Measurements from ENCODE around the gene UAP1L1. TPM values are rescaled to one million over a fixed set of nuclear protein-coding genes. Genes with fewer than 3 reads are reported as not detected.

The UAP1L1 gene
- polyA plus RNA-seq, 1 donor (not counting 4 experiments of a cell fraction or from before 2014, with no cell fraction given), result 2.7 TPM

GRCh38 chr9:137035937-137036336, 41.4 kb upstream of the UAP1L1 start:
- DNase-seq (ENCODE audit: low read depth, low spot score) (no peak), FAIRE-seq (no peak)
- Histone ChIP-seq H3K4me2 (ENCODE audit: control insufficient read depth, extremely low read depth, insufficient read depth, low read depth, low read length) (no peak overlapping the region), H3K9me1 (ENCODE audit: control insufficient read depth, extremely low read depth, insufficient read depth, low read length) (no peaks in the 10 kb centered on the region), H2AFZ (ENCODE audit: control insufficient read depth, low read length) (no peak overlapping the region), H3K4me1 (ENCODE audit: control insufficient read depth, extremely low read depth, insufficient read depth, low read length) (peaks cover 3% of the 10 kb centered on the region), H3K36me3 (ENCODE audit: control insufficient read depth in 2 of 2, extremely low read depth in 1 of 2, insufficient read depth in 2 of 2, low read length in 2 of 2) (peaks cover 0 to 4% of the 10 kb centered on the region in 2 experiments), H3K4me3 (ENCODE audit: control insufficient read depth in 2 of 3, extremely low read depth in 1 of 3, insufficient read depth in 2 of 3, low read depth in 1 of 3, low read length in 3 of 3) (no peak overlapping the region), H3K27ac (ENCODE audit: control insufficient read depth, insufficient read depth, low read length) (no peak overlapping the region), H3K9ac (ENCODE audit: control insufficient read depth, extremely low read depth, insufficient read depth, low read length) (no peak overlapping the region), H3K79me2 (ENCODE audit: control insufficient read depth, insufficient read depth, low read length) (no peaks in the 10 kb centered on the region), H3K9me3 (ENCODE audit: control insufficient read depth, low read depth, low read length) (no peaks in the 10 kb centered on the region), H3K27me3 (ENCODE audit: control insufficient read depth, extremely low read depth, insufficient read depth, low read length) (no peaks in the 10 kb centered on the region), H4K20me1 (ENCODE audit: control insufficient read depth, extremely low read depth, insufficient read depth, low read length) (no peaks in the 10 kb centered on the region)
- dilution Hi-C loops (cut with MboI; ENCODE audit: extremely low pct_ligation_motif_present, low sequenced_read_pairs), result no loop called here
- no peak for TF ChIP-seq CTCF (optimal IDR thresholded peaks at IDR 0.05 in 1 of 3, IDR thresholded peaks at IDR 0.05 in 1 of 3, conservative IDR thresholded peaks at IDR 0.05 in 1 of 3; ENCODE audit: extremely low read depth in 1 of 3, insufficient read depth in 2 of 3, low read length in 3 of 3)
- TF ChIP-seq EZH2 (IDR thresholded peaks at IDR 0.05; ENCODE audit: low read length), result no peak

- Histone ChIP-seq H3K9me1 (ENCODE audit: control insufficient read depth, extremely low read depth, insufficient read depth, low read length) (no peaks in the 10 kb centered on the region), H3K79me2 (ENCODE audit: control insufficient read depth, insufficient read depth, low read length) (no peaks in the 10 kb centered on the region), H3K27me3 (ENCODE audit: control insufficient read depth, extremely low read depth, insufficient read depth, low read length) (no peaks in the 10 kb centered on the region), H3K36me3 (ENCODE audit: control insufficient read depth in 2 of 2, extremely low read depth in 1 of 2, insufficient read depth in 2 of 2, low read length in 2 of 2) (peaks cover 0 to 4% of the 10 kb centered on the region in 2 experiments), H2AFZ (ENCODE audit: control insufficient read depth, low read length) (no peak overlapping the region), H4K20me1 (ENCODE audit: control insufficient read depth, extremely low read depth, insufficient read depth, low read length) (no peaks in the 10 kb centered on the region), H3K4me1 (ENCODE audit: control insufficient read depth, extremely low read depth, insufficient read depth, low read length) (peaks cover 3% of the 10 kb centered on the region), H3K9ac (ENCODE audit: control insufficient read depth, extremely low read depth, insufficient read depth, low read length) (no peak overlapping the region), H3K27ac (ENCODE audit: control insufficient read depth, insufficient read depth, low read length) (no peak overlapping the region), H3K4me2 (ENCODE audit: control insufficient read depth, extremely low read depth, insufficient read depth, low read depth, low read length) (no peak overlapping the region), H3K4me3 (ENCODE audit: control insufficient read depth in 2 of 3, extremely low read depth in 1 of 3, insufficient read depth in 2 of 3, low read depth in 1 of 3, low read length in 3 of 3) (no peak overlapping the region), H3K9me3 (ENCODE audit: control insufficient read depth, low read depth, low read length) (no peaks in the 10 kb centered on the region)
- dilution Hi-C loops (cut with MboI; ENCODE audit: extremely low pct_ligation_motif_present, low sequenced_read_pairs), result no loop called here
- TF ChIP-seq CTCF (optimal IDR thresholded peaks at IDR 0.05 in 1 of 3, IDR thresholded peaks at IDR 0.05 in 1 of 3, conservative IDR thresholded peaks at IDR 0.05 in 1 of 3; ENCODE audit: extremely low read depth in 1 of 3, insufficient read depth in 2 of 3, low read length in 3 of 3) (no peak), EZH2 (IDR thresholded peaks at IDR 0.05; ENCODE audit: low read length) (no peak)
- DNase-seq (ENCODE audit: low read depth, low spot score), result no peak
- FAIRE-seq, result no peak
These were observed 40.3 kb upstream of the UAP1L1 start for GRCh38 chr9:137037035-137037434.

Measured in keratinocyte (primary cell).